Lower lobe of right lung (tissue), 2 donors: ENCODE measurements around the gene KIRREL3. TPM values are rescaled to one million over a fixed set of nuclear protein-coding genes. Genes with fewer than 3 reads are reported as not detected.

Source experiments
- ATAC-seq, 2 donors: fragments of 200-7000 bp; cut with Tn5 transposase; one replicate each; pipeline ENCODE4 v1.9.1; 2020 to 2022; ENCODE audit warnings: mild to moderate bottlenecking in 2 of 2, moderate library complexity in 2 of 2
- DNase-seq: peaks from one replicate; pipeline ENCODE4 v3.0.0-alpha.2; 2020
- H3K27ac ChIP-seq: fragments of 200-600 bp; one replicate; pipeline ENCODE4 v1.8.0; 2022
- H3K27me3 ChIP-seq: fragments of 200-600 bp; one replicate; pipeline ENCODE4 v1.8.0; 2022; ENCODE audit warnings: low read depth
- H3K36me3 ChIP-seq: fragments of 200-600 bp; one replicate; pipeline ENCODE4 v1.8.0; 2022; ENCODE audit warnings: mild to moderate bottlenecking
- H3K4me1 ChIP-seq: fragments of 200-600 bp; one replicate; pipeline ENCODE4 v1.8.0; 2022
- H3K4me3 ChIP-seq: fragments of 200-600 bp; one replicate; pipeline ENCODE4 v1.8.0; 2022; ENCODE audit warnings: mild to moderate bottlenecking
- H3K9me3 ChIP-seq: fragments of 200-600 bp; one replicate; pipeline ENCODE4 v1.8.0; 2022
- CTCF ChIP-seq: fragments of 200-600 bp; IDR thresholded peaks from one replicate; pipeline ENCODE4 v1.8.0; 2022; ENCODE audit warnings: antibody characterized with exemption, mild to moderate bottlenecking
- intact Hi-C: fragments of 100-400 bp; cut with DNase I; formaldehyde crosslinking; loops from one replicate; pipeline ENCODE4 v1.11.0; 2022
- total RNA-seq: library from RNA; stranded (reverse); fragmentation: NEBNext Ultra II Directional; extraction: Animal tissue kit (Norgen Biotek cat#: 25700); gene quantifications from one replicate; pipeline ENCODE4 v1.2.1, GENCODE V29; 2021
- donor health status: DM: no; HTN: yes; CAD: no; lungs with severe emphysema.

The KIRREL3 gene
- total RNA-seq, 1 donor from 2014 or later = 0.15 TPM

- no peak overlapping the region for H3K4me3 ChIP-seq
- no peak for DNase-seq
- H3K27ac ChIP-seq = no peak overlapping the region
- no peak for ATAC-seq
- TF ChIP-seq CTCF = no peak
- H3K4me1 ChIP-seq = peaks cover 10% of the 10 kb centered on the region
- H3K36me3 ChIP-seq = no peaks in the 10 kb centered on the region
- H3K9me3 ChIP-seq = no peaks in the 10 kb centered on the region
- no peaks in the 10 kb centered on the region for H3K27me3 ChIP-seq
- intact Hi-C loops = no loop called here
These were observed 544.5 kb downstream of the KIRREL3 start for GRCh38 chr11:126456089-126456488.

- Histone ChIP-seq H3K4me3 (no peak overlapping the region), H3K27me3 (no peaks in the 10 kb centered on the region)
These were observed 548.1 kb downstream of the KIRREL3 start for GRCh38 chr11:126452241-126453101.

GRCh38 chr11:126451211-126451802 is 549.3 kb downstream of the KIRREL3 start:
- H3K4me1 ChIP-seq = peaks cover 10% of the 10 kb centered on the region
- no peak overlapping the region for H3K27ac ChIP-seq
- intact Hi-C loops = no loop called here
- H3K9me3 ChIP-seq = no peaks in the 10 kb centered on the region
- H3K4me3 ChIP-seq = no peak overlapping the region
- H3K36me3 ChIP-seq = no peaks in the 10 kb centered on the region
- no peaks in the 10 kb centered on the region for H3K27me3 ChIP-seq
- TF ChIP-seq CTCF = no peak
- no peak for ATAC-seq
- no peak for DNase-seq

More at GRCh38 chr11:126452241-126453101, 548.1 kb downstream of the KIRREL3 start:
- DNase-seq (no peak), ATAC-seq (no peak)
- Histone ChIP-seq H3K9me3 (no peaks in the 10 kb centered on the region), H3K4me1 (peaks cover 10% of the 10 kb centered on the region), H3K27ac (no peak overlapping the region), H3K36me3 (no peaks in the 10 kb centered on the region)
- intact Hi-C loops = no loop called here
- TF ChIP-seq CTCF = no peak

- ATAC-seq (no peak), DNase-seq (no peak)
- H3K4me1 ChIP-seq = peaks cover 10% of the 10 kb centered on the region
- H3K36me3 ChIP-seq = no peaks in the 10 kb centered on the region
- H3K27ac ChIP-seq = no peak overlapping the region
- no peaks in the 10 kb centered on the region for H3K9me3 ChIP-seq
- no peak for TF ChIP-seq CTCF
- H3K4me3 ChIP-seq = no peak overlapping the region
- H3K27me3 ChIP-seq = no peaks in the 10 kb centered on the region
- intact Hi-C loops = no loop called here
These were observed 549.8 kb downstream of the KIRREL3 start for GRCh38 chr11:126450806-126451205.

- H3K4me1 ChIP-seq = peaks cover 10% of the 10 kb centered on the region
- H3K4me3 ChIP-seq = no peak overlapping the region
- DNase-seq (no peak), ATAC-seq (no peak)
- no peaks in the 10 kb centered on the region for H3K36me3 ChIP-seq
- no peak for TF ChIP-seq CTCF
- H3K27me3 ChIP-seq = no peaks in the 10 kb centered on the region
- H3K27ac ChIP-seq = no peak overlapping the region
- H3K9me3 ChIP-seq = no peaks in the 10 kb centered on the region
- intact Hi-C loops = no loop called here
These were observed 550.4 kb downstream of the KIRREL3 start for GRCh38 chr11:126450198-126450597.
